HepG2 (cell line): ENCODE measurements around the gene ADIPOR1. TPM values are rescaled to one million over a fixed set of nuclear protein-coding genes. Genes with fewer than 3 reads are reported as not detected.

Source experiments
- CENPBD1 ChIP-seq: sonication (generic); formaldehyde crosslinking; IDR thresholded peaks from 2 replicates; pipeline ENCODE4 v1.8.0; 2022; ENCODE audit warnings: missing genetic modification reagents, low read depth, mild to moderate bottlenecking, borderline replicate concordance
- FOXA1 ChIP-seq, 2 experiments: fragments of 450-650 bp in 1 of 2; sonication (generic) in 1 of 2; formaldehyde crosslinking in 1 of 2; IDR thresholded peaks; 2 replicates each; pipeline versions ENCODE4 v1.4.0 to v1.6.1; 2016 to 2020; ENCODE audit warnings: missing genetic modification reagents in 1 of 2
- HOXA5 ChIP-seq: sonication (generic); formaldehyde crosslinking; IDR thresholded peaks from 2 replicates; pipeline ENCODE4 v1.4.0; 2020; ENCODE audit warnings: missing genetic modification reagents
- IRF2 ChIP-seq: IDR thresholded peaks from 2 replicates; pipeline ENCODE4 v1.6.1; 2018; ENCODE audit warnings: missing genetic modification reagents, missing compliant biosample characterization
- JDP2 ChIP-seq: sonication (generic); formaldehyde crosslinking; IDR thresholded peaks from 2 replicates; pipeline ENCODE4 v1.8.1; 2022; ENCODE audit warnings: missing genetic modification reagents, borderline replicate concordance
- MED13 ChIP-seq: sonication (generic); formaldehyde crosslinking; IDR thresholded peaks from 2 replicates; pipeline ENCODE4 v1.5.0; 2020; ENCODE audit warnings: missing genetic modification reagents
- MIXL1 ChIP-seq: IDR thresholded peaks from 2 replicates; pipeline ENCODE4 v1.6.1; 2016
- MYNN ChIP-seq: sonication (generic); formaldehyde crosslinking; IDR thresholded peaks from 2 replicates; pipeline ENCODE4 v1.4.0; 2020; ENCODE audit warnings: mild to moderate bottlenecking, low read depth, missing genetic modification reagents
- NFE2 ChIP-seq: sonication (generic); formaldehyde crosslinking; IDR thresholded peaks from 2 replicates; pipeline ENCODE4 v1.4.0; 2020; ENCODE audit warnings: missing genetic modification reagents
- NR0B2 ChIP-seq: sonication (generic); formaldehyde crosslinking; IDR thresholded peaks from 2 replicates; pipeline ENCODE4 v1.4.0; 2020; ENCODE audit warnings: mild to moderate bottlenecking, missing genetic modification reagents
- NR2F2 ChIP-seq: IDR thresholded peaks from 2 replicates; pipeline ENCODE4 v1.6.1; 2012; ENCODE audit warnings: low read depth, inconsistent platforms, borderline replicate concordance
- SMC3 ChIP-seq: IDR thresholded peaks from 2 replicates; pipeline ENCODE4 v1.6.1; 2011; ENCODE audit warnings: low read length, improper control_type of control experiment
- YY1 ChIP-seq: IDR thresholded peaks from 2 replicates; pipeline ENCODE4 v1.6.1; 2011; ENCODE audit warnings: low read length, low read depth, moderate library complexity, mild to moderate bottlenecking; ENCODE audit not compliant: insufficient read depth, insufficient replicate concordance
- ZBTB40 ChIP-seq, 2 experiments: fragments of 450-650 bp in 1 of 2; sonication (generic) in 1 of 2; formaldehyde crosslinking in 1 of 2; IDR thresholded peaks; 2 replicates each; pipeline versions ENCODE4 v1.6.1 to v1.8.0; 2016 to 2022; ENCODE audit warnings: antibody characterized with exemption in 1 of 2, mild to moderate bottlenecking in 1 of 2, missing genetic modification reagents in 1 of 2
- ZFP36L1 ChIP-seq: sonication (generic); formaldehyde crosslinking; IDR thresholded peaks from 2 replicates; pipeline ENCODE4 v1.8.0; 2022; ENCODE audit warnings: mild to moderate bottlenecking, missing genetic modification reagents, moderate library complexity
- polyA plus RNA-seq, 8 experiments: library from polyadenylated mRNA; depleted of rRNA in 3 of 8; stranded (reverse) in 7 of 8; unstranded in 1 of 8; fragments of >200 nt; fragmentation: Illumina TruSeq in 4 of 8; extraction: Trizol in 4 of 8; gene quantifications; 2 replicates each; pipeline versions ENCODE4 v1.2.1 to v1.2.3, GENCODE V29; 2011 to 2016; ENCODE audit warnings: low read depth in 4 of 8, missing spikeins in 1 of 8, mixed read lengths in 1 of 8; ENCODE audit not compliant: insufficient read depth in 1 of 8
- total RNA-seq, 5 experiments: library from RNA; depleted of rRNA; stranded (reverse); fragments of >200 nt; fragmentation: Illumina TruSeq; extraction: Trizol; gene quantifications; 2 replicates each; pipeline ENCODE4 v1.2.3, GENCODE V29; 2016; ENCODE audit warnings: low read depth in 1 of 5
- TF ChIP-seq, protein P1 (sequence below): sonication (generic); formaldehyde crosslinking; IDR thresholded peaks from 2 replicates; pipeline ENCODE4 v1.9.0; 2021; ENCODE audit warnings: missing genetic modification reagents, borderline replicate concordance

Gene ADIPOR1
- total and polyA plus RNA-seq, 2 of the 13 experiments (the other 11 are each of a cell fraction or from before 2014, with no cell fraction given): 60.0 to 141 TPM

DNA sequence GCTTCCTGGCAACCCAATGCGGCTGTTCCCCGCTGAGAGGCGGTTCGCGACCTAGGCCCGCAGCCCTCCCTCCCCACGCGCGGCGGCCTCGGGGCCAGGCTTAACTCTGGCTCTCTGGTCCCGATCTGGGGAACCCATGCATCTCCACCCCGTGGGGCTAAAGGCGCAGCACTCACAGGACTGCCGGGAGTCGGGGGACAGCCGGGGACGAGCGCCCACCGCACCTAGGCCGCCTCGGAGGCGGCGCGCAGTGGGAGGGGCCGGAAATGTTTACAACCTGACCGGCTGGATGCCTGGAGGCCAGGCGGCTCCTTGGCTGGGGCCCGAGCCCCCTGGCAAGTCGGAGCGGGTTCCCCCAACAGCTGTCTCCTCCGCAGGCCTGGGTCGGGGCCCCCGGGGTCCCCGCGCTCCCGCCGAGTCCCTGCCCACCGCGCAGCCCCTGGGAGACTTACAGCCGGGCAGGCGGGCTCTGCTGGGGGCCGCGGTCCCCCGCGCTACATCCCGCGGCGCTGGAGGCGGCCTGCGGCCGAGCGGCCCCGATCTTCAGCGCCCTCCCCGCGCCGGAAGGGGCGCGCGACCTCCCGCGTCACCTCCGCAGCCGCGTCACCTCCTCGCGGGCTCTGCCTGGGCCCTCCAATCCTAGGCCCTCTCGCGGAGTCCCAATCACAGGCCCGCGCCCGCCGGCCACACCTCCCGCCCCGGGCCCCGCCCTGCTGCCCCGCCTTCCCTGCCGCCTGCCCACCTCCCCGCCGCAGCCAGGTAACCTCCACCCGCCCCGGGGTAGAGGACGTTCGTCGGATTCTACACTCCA lies at the start of gene ADIPOR1 (continued):
- TF ChIP-seq IRF2 (no peak), ZBTB40 (IDR thresholded peaks at IDR 0.05) (no peak), ZBTB40 (CRISPR knock-in tag; IDR thresholded peaks at IDR 0.05) (no peak), NR0B2 (no peak), CENPBD1 (CRISPR knock-in tag) (no peak), MYNN (CRISPR knock-in tag) (no peak), HOXA5 (CRISPR knock-in tag) (no peak), NFE2 (CRISPR knock-in tag) (no peak), FOXA1 (IDR thresholded peaks at IDR 0.05) (no peak), FOXA1 (CRISPR knock-in tag; IDR thresholded peaks at IDR 0.05) (no peak), YY1 (no peak), NR2F2 (no peak), ZFP36L1 (0 out of 2 replicates have a peak, but pooled peaks have one; percentile 43), SMC3 (no peak), JDP2 (CRISPR knock-in tag) (no peak), MIXL1 (CRISPR knock-in tag) (no peak), MED13 (CRISPR knock-in tag) (no peak)
- TF ChIP-seq, protein P1, sequence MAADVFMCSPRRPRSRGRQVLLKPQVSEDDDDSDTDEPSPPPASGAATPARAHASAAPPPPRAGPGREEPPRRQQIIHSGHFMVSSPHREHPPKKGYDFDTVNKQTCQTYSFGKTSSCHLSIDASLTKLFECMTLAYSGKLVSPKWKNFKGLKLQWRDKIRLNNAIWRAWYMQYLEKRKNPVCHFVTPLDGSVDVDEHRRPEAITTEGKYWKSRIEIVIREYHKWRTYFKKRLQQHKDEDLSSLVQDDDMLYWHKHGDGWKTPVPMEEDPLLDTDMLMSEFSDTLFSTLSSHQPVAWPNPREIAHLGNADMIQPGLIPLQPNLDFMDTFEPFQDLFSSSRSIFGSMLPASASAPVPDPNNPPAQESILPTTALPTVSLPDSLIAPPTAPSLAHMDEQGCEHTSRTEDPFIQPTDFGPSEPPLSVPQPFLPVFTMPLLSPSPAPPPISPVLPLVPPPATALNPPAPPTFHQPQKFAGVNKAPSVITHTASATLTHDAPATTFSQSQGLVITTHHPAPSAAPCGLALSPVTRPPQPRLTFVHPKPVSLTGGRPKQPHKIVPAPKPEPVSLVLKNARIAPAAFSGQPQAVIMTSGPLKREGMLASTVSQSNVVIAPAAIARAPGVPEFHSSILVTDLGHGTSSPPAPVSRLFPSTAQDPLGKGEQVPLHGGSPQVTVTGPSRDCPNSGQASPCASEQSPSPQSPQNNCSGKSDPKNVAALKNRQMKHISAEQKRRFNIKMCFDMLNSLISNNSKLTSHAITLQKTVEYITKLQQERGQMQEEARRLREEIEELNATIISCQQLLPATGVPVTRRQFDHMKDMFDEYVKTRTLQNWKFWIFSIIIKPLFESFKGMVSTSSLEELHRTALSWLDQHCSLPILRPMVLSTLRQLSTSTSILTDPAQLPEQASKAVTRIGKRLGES: no peak
